Stimulated activated CD4-positive, alpha-beta T cell treated with anti-CD3 and anti-CD28 coated beads, Interleukin-15, amount 100 ng/mL, for 24 hours (primary cell): Measurements from ENCODE around the gene LTBP1.

Experiments
- DNase-seq: peaks from one replicate; pipeline ENCODE4 v3.0.0-alpha.2; 2020

Gene LTBP1

GRCh38 chr2:33011941-33012340 lies 65.2 kb downstream of the LTBP1 start:
- DNase-seq = no peak

- no peak for DNase-seq
Measured at GRCh38 chr2:33013684-33014110, 66.9 kb downstream of the LTBP1 start.

GRCh38 chr2:33014268-33014667 lies 67.5 kb downstream of the LTBP1 start:
- DNase-seq = no peak

GRCh38 chr2:33015421-33016142 lies 68.8 kb downstream of the LTBP1 start:
- DNase-seq = no peak

- DNase-seq = no peak
Measured at GRCh38 chr2:33018271-33018670, 71.5 kb downstream of the LTBP1 start.

GRCh38 chr2:33019796-33020195 lies 73.0 kb downstream of the LTBP1 start:
- DNase-seq = no peak

- DNase-seq = no peak
Measured at GRCh38 chr2:33020883-33021282, 74.1 kb downstream of the LTBP1 start.

GRCh38 chr2:33021542-33022227 lies 74.9 kb downstream of the LTBP1 start:
- DNase-seq = no peak

GRCh38 chr2:33022395-33022985 lies 75.7 kb downstream of the LTBP1 start:
- no peak for DNase-seq

DNA sequence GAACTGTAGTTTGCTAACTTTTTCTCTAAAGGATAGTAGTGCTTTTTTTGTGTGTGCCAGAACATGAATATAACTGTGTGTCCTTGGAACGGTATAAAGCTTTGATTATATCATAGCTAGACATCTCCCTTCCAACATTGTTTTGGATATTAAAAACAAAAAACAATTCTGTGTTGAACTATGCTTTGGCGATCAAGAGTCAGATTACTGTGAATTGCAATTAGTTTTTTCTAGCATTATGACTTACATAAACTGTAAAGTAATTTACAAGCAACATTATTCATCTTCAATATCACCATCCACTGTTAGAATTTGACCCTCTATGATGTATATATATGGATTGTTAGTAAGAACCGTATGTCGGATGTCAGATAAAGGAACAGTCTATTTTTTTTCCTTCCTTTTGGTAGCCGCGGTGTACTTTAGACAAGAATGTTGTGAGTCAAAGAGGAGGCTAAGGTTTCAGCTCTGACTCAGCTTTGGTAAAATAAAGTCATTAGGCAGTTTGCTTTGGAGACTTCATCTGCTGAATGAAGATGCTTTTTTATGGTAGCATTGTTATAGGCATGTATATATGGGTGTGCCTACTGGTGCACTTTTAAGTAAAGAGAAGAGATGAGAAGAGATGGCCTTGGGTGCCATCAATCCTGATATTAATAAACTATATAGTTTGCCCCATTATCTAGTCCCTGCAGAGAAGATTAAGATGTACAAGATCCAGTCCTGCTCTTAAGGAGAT lies 76.4 kb downstream of the LTBP1 start:
- no peak for DNase-seq

DNA sequence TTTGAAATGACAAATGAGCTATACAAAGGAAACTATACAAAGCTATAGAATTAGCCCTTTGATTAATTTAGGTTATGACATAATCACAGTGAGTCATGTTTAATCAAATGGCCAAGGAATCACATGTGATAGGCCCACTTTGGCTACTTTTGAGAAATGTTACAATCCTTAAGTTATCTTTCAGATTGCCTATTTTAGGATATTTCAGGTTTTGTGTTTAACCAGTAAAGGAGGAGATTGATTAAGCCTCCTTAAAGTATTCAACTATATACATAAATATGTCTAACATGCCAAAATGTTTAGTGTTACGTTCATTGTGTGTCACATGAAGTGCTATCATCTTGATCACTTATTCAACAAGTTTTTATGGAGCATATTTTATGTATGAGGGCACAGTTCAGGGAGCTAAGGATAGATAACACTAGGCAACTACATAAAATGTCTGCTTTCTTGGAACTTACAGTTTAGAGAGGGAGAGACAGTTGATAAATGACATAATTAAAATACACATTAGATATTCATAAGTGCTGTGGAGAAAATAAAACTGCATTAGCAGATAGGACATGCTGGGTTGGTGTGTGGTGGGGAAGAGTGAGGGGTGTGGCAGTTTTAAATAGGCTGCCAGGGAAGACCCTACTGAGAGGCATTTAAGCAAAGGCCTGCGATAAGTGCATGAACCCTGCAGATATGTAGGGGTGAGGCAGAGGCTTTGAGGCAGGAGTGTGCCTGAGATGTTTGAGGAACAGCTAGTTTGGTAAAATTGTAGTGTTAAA lies 77.2 kb downstream of the LTBP1 start:
- no peak for DNase-seq

DNA sequence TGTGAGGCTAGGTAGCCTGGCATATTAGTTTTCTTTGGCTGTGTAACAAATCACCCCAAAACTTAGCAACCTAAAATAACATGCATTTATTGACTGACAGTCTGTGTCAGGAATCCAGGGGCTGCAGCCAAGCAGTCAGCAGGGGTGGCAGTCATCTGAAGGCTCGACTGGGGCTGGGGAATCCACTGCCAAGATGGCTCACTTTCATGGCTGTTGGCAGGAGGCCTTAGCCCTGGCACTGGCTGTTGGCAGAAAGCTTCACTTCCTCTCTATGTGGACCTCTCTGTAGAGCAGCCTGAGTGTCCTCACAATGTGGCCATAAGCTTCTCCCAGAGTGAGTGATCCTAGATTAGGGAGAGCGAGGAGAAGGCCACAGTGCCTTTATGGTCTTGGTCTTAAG lies 78.0 kb downstream of the LTBP1 start:
- no peak for DNase-seq

DNA sequence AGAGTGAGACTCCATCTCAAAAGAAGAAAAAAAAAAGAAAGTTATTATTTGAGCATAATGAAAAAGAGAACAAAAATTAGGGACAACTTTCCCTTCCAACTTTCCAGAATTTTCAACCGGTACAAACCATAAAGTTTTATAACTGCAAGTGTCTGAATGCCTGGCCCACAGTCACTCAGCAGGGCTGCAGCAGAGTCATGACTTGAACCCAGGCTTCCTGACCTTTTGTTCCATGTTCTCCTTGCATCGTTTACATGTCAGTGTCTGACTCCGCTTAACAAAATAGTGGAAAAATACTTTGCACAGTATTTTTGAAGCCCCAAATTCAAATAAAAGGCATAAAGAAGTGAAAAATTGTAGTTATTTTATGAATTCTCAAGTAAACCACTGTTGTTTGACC lies 82.7 kb downstream of the LTBP1 start:
- DNase-seq = no peak

DNA sequence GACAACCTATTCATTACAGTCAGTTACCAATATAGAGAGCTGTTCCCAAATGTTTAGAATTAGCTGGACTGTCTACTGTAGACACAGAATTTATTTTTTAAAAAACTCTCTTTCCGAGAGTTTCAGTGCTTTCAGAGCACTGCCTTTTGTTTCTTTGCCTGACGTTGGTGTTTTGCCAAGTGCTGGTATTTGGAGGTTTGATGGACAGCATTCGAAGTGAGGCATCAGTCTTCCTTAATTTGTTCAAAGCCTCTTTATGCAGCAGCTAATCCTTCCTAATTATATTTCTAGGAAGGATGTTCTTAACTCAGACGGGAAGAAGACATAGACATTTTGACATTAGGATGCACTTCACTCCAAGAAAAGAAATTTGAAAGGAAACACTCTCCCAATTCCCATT lies 83.2 kb downstream of the LTBP1 start:
- DNase-seq = no peak

DNA sequence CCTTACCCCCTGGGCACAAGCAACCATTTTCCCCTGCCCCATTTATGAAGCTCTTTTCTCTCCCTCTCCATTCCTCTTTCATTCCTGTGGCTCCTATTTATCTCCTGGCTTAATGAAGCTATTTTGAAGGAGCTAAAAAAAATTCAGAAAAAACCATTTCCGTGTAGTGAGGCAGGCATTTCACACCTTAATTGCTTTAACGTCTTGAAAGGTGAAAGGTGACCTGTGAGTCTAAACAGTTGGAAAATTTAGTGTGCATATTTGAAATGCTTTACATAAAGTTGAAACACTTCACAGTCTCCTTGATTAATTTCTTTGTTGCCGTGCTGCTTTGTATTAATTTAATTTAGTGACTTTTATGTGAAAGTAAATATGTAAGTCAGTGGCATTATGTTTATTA lies 83.6 kb downstream of the LTBP1 start:
- DNase-seq = no peak

- DNase-seq = no peak
Measured at GRCh38 chr2:33032245-33032644, 85.5 kb downstream of the LTBP1 start.

DNA sequence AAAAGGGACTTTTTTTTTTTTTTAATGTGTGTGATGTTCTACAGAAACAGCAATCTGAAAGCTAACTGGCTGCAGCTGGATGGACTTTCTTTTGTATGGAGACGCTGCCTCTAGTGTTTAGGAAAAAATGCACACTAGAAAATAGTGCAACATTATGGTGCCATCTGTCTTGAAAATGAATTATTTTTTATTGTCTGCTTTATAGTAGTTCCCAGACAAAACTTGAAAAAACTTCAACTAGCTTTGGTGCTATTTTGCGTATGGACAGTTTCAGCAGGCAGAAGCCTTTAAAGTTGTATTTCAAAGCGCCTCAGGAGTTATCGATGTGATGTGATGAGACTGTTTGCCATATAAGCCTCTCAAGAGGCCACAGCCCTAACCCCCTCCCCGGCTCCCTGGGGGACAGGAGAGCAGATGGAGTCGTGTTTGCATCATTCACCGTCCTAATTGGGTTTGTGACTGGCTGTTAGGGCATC lies 86.9 kb downstream of the LTBP1 start:
- no peak for DNase-seq

DNA sequence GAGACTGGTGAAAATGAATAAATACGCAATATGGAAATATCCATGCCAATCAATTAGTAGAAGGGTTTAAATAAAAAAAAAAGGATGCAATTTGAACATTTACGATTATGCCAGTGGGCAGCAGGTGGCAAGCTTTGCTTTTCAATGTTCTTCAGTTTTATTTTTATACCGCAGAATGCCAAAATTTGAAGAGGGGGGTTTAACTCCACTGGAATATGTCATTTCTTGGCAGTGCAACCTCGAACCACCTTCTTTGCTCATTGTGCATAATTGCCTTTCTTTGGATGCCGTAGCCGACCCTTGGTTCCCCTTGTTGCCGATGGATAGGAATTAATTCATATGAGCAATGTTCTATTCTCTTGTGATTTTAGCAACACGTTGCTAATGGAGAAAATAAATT lies 88.0 kb downstream of the LTBP1 start:
- no peak for DNase-seq

GRCh38 chr2:33038230-33038629 lies 91.5 kb downstream of the LTBP1 start:
- DNase-seq = no peak

DNA sequence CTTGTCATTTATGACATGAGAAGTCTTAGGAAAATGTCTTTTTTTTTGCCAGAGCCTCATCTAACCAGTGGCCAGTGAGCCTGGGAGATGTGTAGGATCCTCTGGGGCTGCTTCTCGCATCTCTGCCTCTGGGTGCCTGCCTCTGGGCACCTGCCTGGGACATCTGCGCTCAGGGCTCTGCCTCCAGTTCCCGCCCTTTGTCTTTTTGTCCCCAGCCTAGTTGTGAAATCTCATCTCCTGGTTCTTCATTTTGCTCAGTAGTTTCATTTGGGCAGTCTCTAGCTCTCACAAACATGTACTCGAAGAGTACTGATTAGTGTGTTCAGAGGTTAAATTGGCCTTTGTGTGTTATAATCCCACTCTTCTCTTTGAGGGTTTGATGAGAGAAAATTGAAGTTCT lies 92.0 kb downstream of the LTBP1 start:
- DNase-seq = no peak

DNA sequence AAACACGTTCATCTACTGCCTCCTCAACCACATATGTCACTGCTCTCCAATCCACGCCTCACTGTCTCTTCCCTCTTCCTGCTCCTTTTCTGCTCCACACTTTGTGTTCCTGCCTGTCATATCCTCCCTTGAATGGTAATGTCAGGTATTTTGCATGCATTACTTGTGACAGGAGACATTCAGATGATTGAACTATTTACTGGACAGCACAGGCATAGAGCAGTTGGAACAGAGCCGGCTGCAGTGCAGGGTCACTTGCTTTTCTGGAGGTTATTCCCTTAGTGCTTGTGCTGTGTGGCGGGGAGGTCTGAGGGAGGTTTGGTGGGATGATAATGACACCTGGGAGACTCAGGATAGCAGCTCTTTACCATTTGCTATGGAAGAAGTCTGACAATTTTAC lies 93.8 kb downstream of the LTBP1 start:
- DNase-seq = no peak

GRCh38 chr2:33042265-33042664 lies 95.5 kb downstream of the LTBP1 start:
- no peak for DNase-seq

DNA sequence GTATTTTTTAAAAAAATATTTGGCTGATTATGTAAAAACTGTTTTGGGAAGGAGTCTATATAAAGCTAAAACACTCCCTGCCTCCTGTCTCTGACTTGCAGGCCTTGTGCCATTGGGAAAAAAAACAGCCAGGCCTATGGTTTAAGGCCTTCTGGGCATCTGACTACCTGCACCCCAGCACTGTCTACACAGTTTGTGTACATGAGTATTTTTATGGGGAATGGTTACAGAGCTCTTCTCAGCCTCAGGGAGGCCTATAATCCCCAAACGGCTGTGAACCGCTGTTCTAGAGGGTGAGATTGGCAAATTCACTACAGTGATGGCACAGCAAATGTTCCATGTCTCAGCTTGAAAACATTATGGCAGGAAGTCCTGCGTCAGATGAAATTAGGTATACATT lies 96.1 kb downstream of the LTBP1 start:
- DNase-seq = no peak
